Coronary artery (tissue), 2 donors: Measurements from ENCODE around the gene SEMA3F.

Experiments used
- DNase-seq: peaks from one replicate; pipeline ENCODE4 v3.0.0-alpha.2; 2017; ENCODE audit warnings: low spot score
- H3K27ac ChIP-seq, 2 donors: fragments of 200-600 bp; sonication (generic); one replicate each; pipeline ENCODE4 v1.5.1; 2016 to 2019
- H3K4me3 ChIP-seq: fragments of 200-600 bp; sonication (generic); 2 replicates; pipeline ENCODE4 v1.5.1; 2016; ENCODE audit warnings: mild to moderate bottlenecking, moderate library complexity
- TF ChIP-seq, protein P1 (sequence below): fragments of 200-600 bp; sonication (generic); IDR thresholded peaks from one replicate; pipeline ENCODE4 v1.5.1; 2019; ENCODE audit warnings: antibody characterized with exemption

The SEMA3F gene

DNA sequence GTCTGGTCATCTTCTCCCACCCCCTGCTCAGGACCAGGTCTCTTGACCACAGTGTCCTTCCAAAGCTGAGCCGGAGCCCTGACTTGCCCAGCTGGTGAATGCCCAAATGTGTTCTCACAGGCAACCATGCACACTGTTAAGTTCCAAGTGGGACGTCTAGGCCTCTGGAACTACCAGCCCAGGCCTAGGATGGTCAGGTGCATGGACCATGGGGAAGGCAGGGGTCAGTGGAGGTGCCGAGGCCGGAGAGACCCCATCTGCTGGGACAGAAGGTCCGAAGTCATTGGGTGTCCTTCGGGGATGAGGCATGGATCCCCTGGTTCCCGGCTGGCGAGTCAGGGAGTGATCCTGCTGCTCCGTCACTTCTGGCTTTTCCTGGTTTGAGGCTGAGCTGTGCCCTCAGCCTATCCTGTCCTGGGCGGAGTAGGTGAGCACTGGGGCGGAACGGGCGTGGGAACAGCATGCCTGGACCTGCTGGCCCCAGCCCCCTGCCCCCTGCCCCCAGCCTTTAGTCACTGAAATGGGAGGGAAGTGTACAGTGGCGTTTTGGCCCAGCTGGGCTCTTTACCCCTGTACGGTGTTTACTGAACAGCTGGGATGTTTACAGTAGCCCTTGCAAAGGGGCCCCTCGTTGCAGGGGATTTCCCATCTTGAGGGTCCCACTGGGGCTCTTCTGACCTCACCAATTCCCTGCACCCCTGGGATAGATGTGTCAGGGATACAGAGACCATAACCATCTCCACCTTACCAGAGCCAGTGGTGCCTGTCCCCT lies 12.1 kb downstream of the SEMA3F start:
- TF ChIP-seq, protein P1, sequence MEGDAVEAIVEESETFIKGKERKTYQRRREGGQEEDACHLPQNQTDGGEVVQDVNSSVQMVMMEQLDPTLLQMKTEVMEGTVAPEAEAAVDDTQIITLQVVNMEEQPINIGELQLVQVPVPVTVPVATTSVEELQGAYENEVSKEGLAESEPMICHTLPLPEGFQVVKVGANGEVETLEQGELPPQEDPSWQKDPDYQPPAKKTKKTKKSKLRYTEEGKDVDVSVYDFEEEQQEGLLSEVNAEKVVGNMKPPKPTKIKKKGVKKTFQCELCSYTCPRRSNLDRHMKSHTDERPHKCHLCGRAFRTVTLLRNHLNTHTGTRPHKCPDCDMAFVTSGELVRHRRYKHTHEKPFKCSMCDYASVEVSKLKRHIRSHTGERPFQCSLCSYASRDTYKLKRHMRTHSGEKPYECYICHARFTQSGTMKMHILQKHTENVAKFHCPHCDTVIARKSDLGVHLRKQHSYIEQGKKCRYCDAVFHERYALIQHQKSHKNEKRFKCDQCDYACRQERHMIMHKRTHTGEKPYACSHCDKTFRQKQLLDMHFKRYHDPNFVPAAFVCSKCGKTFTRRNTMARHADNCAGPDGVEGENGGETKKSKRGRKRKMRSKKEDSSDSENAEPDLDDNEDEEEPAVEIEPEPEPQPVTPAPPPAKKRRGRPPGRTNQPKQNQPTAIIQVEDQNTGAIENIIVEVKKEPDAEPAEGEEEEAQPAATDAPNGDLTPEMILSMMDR: no peak
- Histone ChIP-seq H3K4me3 (peak overlapping the region; percentile 57), H3K27ac (peak overlapping the region; percentile 82 to 97)

DNA sequence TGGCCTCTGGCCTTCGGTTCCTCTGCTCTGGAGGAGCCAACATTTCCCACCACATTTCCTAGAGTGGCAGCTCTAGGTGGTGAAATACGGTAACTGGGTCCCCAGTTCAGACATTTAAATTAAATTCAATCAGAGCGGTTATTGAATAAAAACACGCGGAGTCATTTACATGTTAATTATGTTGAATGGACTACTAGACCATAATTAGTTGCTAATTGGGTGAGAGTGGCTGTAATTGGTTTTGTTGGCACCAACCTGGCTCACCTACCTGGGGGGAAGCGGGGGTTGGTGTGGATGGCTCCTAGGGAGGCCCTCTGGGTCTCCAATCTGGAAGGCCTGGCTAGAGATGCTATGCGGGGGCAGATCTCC lies 12.7 kb downstream of the SEMA3F start:
- Histone ChIP-seq H3K4me3 (no peak overlapping the region), H3K27ac (peak overlapping the region; percentile 82 to 97)
- TF ChIP-seq, protein P1: no peak
- no peak for DNase-seq

More for the DNA sequence above, 12.1 kb downstream of the SEMA3F start:
- no peak for DNase-seq

DNA sequence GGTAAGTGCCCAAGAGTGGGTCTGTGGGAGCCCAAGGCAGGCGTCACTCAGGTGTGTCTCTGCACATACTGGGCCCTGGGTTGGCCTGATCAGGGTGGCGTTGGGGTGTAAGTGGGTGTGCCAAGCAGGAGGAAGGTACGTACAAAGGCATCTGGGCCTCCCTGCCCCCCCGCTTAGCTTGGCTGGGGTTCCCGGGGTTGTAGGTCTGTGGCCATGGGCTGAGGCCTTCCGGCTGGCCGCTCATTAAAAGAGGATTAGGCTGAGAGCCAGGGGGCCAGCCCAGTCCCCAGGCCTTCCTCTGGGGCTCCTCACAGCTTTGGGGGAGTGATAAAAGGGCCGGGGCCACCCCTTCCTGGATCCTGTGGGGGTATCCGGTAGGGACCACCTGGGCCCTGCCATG lies 13.3 kb downstream of the SEMA3F start:
- Histone ChIP-seq H3K27ac (peak overlapping the region; percentile 82 to 97), H3K4me3 (no peak overlapping the region)
- TF ChIP-seq, protein P1: no peak
- no peak for DNase-seq

DNA sequence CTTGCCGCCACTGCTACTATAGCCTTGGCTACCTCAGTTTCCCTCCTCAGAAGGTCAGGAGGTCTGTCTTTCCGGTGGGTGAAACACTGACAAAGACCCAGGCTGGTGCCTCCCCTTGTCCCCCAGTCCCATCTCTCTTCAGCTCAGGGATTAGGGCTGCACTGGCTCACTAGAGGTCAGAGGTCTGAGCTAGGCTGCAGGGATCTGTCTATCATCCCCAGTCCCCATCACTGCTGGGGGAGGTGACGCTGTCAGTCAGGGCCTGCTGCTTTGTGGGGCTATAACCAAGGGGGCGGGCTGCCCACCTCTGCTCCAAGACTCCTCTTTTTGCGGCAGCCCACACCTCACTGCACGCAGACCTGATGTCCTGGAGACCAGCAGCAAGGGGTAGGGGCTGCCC lies 13.7 kb downstream of the SEMA3F start:
- peak overlapping the region; percentile 82 to 97 for H3K27ac ChIP-seq
- TF ChIP-seq, protein P1: no peak
- DNase-seq: no peak
- H3K4me3 ChIP-seq: no peak overlapping the region

DNA sequence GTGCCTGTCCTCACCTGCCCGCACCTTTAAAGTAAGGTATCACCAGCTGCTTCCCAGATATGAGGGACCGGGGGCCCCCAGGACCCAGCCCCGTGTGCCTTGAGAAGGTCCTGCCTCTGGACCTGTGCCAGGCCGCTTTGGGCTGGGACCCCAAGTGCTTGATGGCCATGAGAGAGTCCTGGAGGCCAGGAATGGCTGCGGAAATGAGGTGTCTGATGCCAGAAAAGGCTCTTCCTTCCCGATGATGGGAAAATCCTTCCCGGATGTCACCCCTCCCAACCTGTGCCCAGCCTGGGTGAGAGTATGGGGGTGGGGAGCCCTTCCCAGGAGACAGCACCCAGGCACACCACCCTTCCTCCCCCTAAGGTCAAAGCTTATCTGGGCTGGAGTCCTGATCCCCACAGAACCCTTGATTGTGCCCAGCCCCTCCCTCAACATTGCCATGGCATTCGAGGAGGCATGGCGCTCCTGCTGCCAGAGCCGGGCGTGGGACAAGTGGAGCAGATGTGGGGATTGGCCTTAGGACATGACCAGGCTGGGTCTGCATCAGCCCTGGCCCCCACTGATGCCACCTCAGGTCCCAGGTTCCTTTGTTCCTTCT lies 14.2 kb downstream of the SEMA3F start:
- TF ChIP-seq, protein P1: no peak
- no peak overlapping the region for H3K4me3 ChIP-seq
- H3K27ac ChIP-seq: peak overlapping the region; percentile 82 to 97
- no peak for DNase-seq

DNA sequence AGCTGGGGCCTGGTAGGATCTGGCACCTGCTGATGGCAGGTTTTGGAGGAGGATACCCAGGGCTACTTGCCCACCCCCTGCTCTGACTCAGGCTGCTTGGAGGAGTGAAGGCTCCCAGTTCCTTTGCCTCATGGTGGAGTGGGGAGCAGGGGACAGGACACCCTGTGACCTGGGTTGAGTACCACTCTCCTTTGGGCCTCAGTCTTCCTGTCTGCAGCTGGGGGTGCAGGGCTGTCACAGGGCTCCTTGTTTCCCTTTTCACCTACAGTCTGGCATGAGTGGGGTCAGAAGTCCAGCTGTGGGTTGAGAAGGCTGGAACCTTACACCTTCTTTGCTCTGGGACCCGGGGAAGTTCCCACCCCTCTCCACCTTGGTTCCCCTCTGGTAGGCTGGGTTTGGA lies 14.7 kb downstream of the SEMA3F start:
- no peak for DNase-seq
- TF ChIP-seq, protein P1: no peak
- Histone ChIP-seq H3K4me3 (no peak overlapping the region), H3K27ac (peak overlapping the region; percentile 7 to 97)

DNA sequence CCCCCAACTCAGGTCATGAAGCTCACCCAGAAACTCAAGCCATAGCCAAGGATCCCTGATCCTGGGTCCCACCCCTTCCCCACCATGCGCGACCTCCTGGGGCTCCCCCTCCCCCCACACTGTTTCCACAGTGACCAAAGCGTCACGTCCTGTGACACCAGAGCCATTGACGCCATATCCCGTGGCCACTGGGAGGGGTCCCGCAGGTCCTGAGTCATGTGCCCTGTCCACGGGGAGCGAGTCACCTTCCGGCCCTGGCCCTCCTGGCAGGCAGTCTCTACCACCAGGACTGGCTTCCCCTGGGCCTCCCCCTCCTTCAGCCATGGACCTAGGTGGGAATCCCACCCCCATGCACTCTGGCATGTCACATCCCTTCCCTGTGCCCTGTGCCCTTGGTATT lies 15.6 kb downstream of the SEMA3F start:
- DNase-seq: no peak
- Histone ChIP-seq H3K27ac (peak overlapping the region in 1 of 2 donors; percentile 97), H3K4me3 (no peak overlapping the region)
- TF ChIP-seq, protein P1: no peak
